Esophagus squamous epithelium (tissue), 4 donors: ENCODE data around the gene MPP7.

Experiments used
- CTCF ChIP-seq, 6 experiments: fragments of 450-650 bp in 4 of 6; fragments of 200-600 bp in 2 of 6; sonication (generic) in 2 of 6; IDR thresholded peaks; one replicate each; pipeline ENCODE4 v1.5.1; 2016 to 2019; ENCODE audit warnings: antibody characterized with exemption in 6 of 6, mild to moderate bottlenecking in 4 of 6, moderate library complexity in 4 of 6
- POLR2A ChIP-seq, 4 donors: fragments of 450-650 bp; IDR thresholded peaks; one replicate each; pipeline ENCODE4 v1.6.1; 2017; ENCODE audit warnings: antibody characterized with exemption in 4 of 4, mild to moderate bottlenecking in 4 of 4, moderate library complexity in 3 of 4

GRCh38 chr10:28296023-28296422, 6.8 kb downstream of the MPP7 start:
- no peak for TF ChIP-seq POLR2A (IDR thresholded peaks at IDR 0.05)
- no peak for TF ChIP-seq CTCF (IDR thresholded peaks at IDR 0.05)
